Tibial nerve (tissue), 4 donors: ENCODE measurements around the gene RNF146. TPM values are rescaled to one million over a fixed set of nuclear protein-coding genes. Genes with fewer than 3 reads are reported as not detected.
"Not testable (repeated sequence)": the region's sequence is repeated elsewhere in the genome, so short reads cannot be mapped to it uniquely, and the experiment has no call there.

ENCODE experiments used
- DNase-seq, 2 donors: peaks; one replicate each; pipeline ENCODE4 v3.0.0-alpha.2; 2019; ENCODE audit warnings: low spot score in 2 of 2
- H3K27ac ChIP-seq, 4 donors: fragments of 200-600 bp; sonication (generic) in 3 of 4; one replicate each; pipeline ENCODE4 v1.5.1; 2017 to 2019; ENCODE audit warnings: mild to moderate bottlenecking in 1 of 4
- H3K27me3 ChIP-seq, 2 donors: fragments of 200-600 bp; sonication (generic) in 1 of 2; one replicate each; pipeline versions ENCODE4 v1.5.1 to v1.6.0; 2017 to 2019
- H3K36me3 ChIP-seq, 3 donors: fragments of 200-600 bp; sonication (generic); one replicate each; pipeline ENCODE4 v1.5.1; 2018 to 2019
- H3K4me1 ChIP-seq, 4 donors: fragments of 200-600 bp; sonication (generic) in 3 of 4; one replicate each; pipeline ENCODE4 v1.5.1; 2017 to 2019
- H3K4me3 ChIP-seq, 4 donors: fragments of 200-600 bp; sonication (generic) in 3 of 4; one replicate each; pipeline ENCODE4 v1.5.1; 2017 to 2019; ENCODE audit warnings: mild to moderate bottlenecking in 1 of 4, moderate library complexity in 1 of 4
- H3K9me3 ChIP-seq, 4 donors: fragments of 200-600 bp; sonication (generic) in 3 of 4; one replicate each; pipeline ENCODE4 v1.5.1; 2017 to 2019
- CTCF ChIP-seq, 5 experiments: fragments of 200-600 bp in 3 of 5; fragments of 450-650 bp in 2 of 5; sonication (generic) in 3 of 5; IDR thresholded peaks; one replicate each; pipeline ENCODE4 v1.5.1; 2016 to 2019; ENCODE audit warnings: antibody characterized with exemption in 5 of 5, mild to moderate bottlenecking in 3 of 5, moderate library complexity in 2 of 5
- EP300 ChIP-seq, 2 donors: sonication (generic); formaldehyde crosslinking; IDR thresholded peaks; one replicate each; pipeline ENCODE4 v1.6.1; 2017; ENCODE audit warnings: antibody characterized with exemption in 2 of 2, mild to moderate bottlenecking in 1 of 2
- POLR2A ChIP-seq, 2 donors: fragments of 450-650 bp; IDR thresholded peaks; one replicate each; pipeline ENCODE4 v1.6.1; 2017; ENCODE audit warnings: antibody characterized with exemption in 2 of 2, mild to moderate bottlenecking in 2 of 2, moderate library complexity in 2 of 2
- WGBS, 2 donors: methylation state at CpG; one replicate each; pipeline ENCODE4 v1.1.5; 2018; 5-methylcytosine and 5-hydroxymethylcytosine counted together
- total RNA-seq, 4 donors: library from RNA; depleted of rRNA; stranded (reverse); fragments of >200 nt; gene quantifications; one replicate each; pipeline ENCODE4 v1.1.0, GENCODE V29; 2016

The RNF146 gene
- 10 to 100 TPM; 58.5 to 79.1 (median 75.2) TPM for total RNA-seq

- H3K36me3 ChIP-seq: no peaks in the 10 kb centered on the region
- peak within 1 kb of the TSS; percentile 81 to 99 (median 88) for H3K4me3 ChIP-seq
- peak within 1 kb of the TSS; percentile 98 to 100 (median 100) for H3K27ac ChIP-seq
- H3K9me3 ChIP-seq: no peaks in the 10 kb centered on the region
- H3K4me1 ChIP-seq: peaks cover 0 to 43% (median 10%) of the 10 kb centered on the region in 4 donors
- DNase-seq: peak; percentile 71 to 75
- no peaks in the 10 kb centered on the region for H3K27me3 ChIP-seq
- TF ChIP-seq POLR2A (IDR thresholded peaks at IDR 0.05) (no peak), CTCF (IDR thresholded peaks at IDR 0.05) (peak; percentile 77 to 94 (median 81)), EP300 (IDR thresholded peaks at IDR 0.05) (no peak)
- WGBS, 2 donors: 0 to 1% methylated on average over 17 to 40 of the region's 40 CpGs
These were observed at the start of gene RNF146 for GRCh38 chr6:127266178-127266891. RNF146 (plus strand) TSS chr6:127266864; CDS start chr6:127280339, 13,475 bp downstream.

- DNase-seq: peak in 1 of 2 donors; percentile 19
- no peak for TF ChIP-seq EP300 (IDR thresholded peaks at IDR 0.05)
- peak overlapping the region in 1 of 4 donors; percentile 1 for H3K27ac ChIP-seq
- no peaks in the 10 kb centered on the region for H3K27me3 ChIP-seq
- no peaks in the 10 kb centered on the region for H3K9me3 ChIP-seq
- H3K4me1 ChIP-seq: peaks cover 0 to 4% (median 0%) of the 10 kb centered on the region in 4 donors
- WGBS, 2 donors: 64 to 72% methylated on average over 1 of the region's 1 CpG
- no peaks in the 10 kb centered on the region for H3K36me3 ChIP-seq
- H3K4me3 ChIP-seq: no peak overlapping the region
These were observed 46.8 kb upstream of the RNF146 start for GRCh38 chr6:127219869-127220268.

- Histone ChIP-seq H3K4me3 (no peak overlapping the region), H3K27me3 (no peaks in the 10 kb centered on the region), H3K36me3 (no peaks in the 10 kb centered on the region), H3K4me1 (peaks cover 0 to 4% (median 0%) of the 10 kb centered on the region in 4 donors), H3K9me3 (no peaks in the 10 kb centered on the region), H3K27ac (no peak overlapping the region)
- peak in 1 of 2 donors; percentile 16 for DNase-seq
- TF ChIP-seq EP300 (IDR thresholded peaks at IDR 0.05) (peak in 1 of 2 donors; percentile 14), CTCF (IDR thresholded peaks at IDR 0.05) (no peak), POLR2A (IDR thresholded peaks at IDR 0.05) (no peak)
- 51 to 62% methylated on average over 4 of the region's 4 CpGs for WGBS, 2 donors
These were observed 45.5 kb upstream of the RNF146 start for GRCh38 chr6:127221201-127221600.

GRCh38 chr6:127222418-127222817, 44.2 kb upstream of the RNF146 start:
- H3K36me3 ChIP-seq: no peaks in the 10 kb centered on the region
- 80 to 83% methylated on average over 1 of the region's 1 CpG for WGBS, 2 donors
- H3K27me3 ChIP-seq: no peaks in the 10 kb centered on the region
- no peak for DNase-seq
- no peaks in the 10 kb centered on the region for H3K9me3 ChIP-seq
- H3K4me1 ChIP-seq: peaks cover 0 to 4% (median 0%) of the 10 kb centered on the region in 4 donors
- no peak overlapping the region for H3K4me3 ChIP-seq
- no peak for TF ChIP-seq EP300 (IDR thresholded peaks at IDR 0.05)
- no peak for TF ChIP-seq POLR2A (IDR thresholded peaks at IDR 0.05)
- no peak for TF ChIP-seq CTCF (IDR thresholded peaks at IDR 0.05)
- no peak overlapping the region for H3K27ac ChIP-seq

GRCh38 chr6:127225497-127225896, 41.2 kb upstream of the RNF146 start:
- WGBS, 2 donors: 74 to 76% methylated on average over 1 of the region's 1 CpG
- H3K27ac ChIP-seq: no peak overlapping the region
- peaks cover 0 to 4% (median 0%) of the 10 kb centered on the region in 4 donors for H3K4me1 ChIP-seq
- TF ChIP-seq EP300 (IDR thresholded peaks at IDR 0.05): no peak
- no peak for TF ChIP-seq CTCF (IDR thresholded peaks at IDR 0.05)
- TF ChIP-seq POLR2A (IDR thresholded peaks at IDR 0.05): no peak
- peaks cover 0 to 4% (median 2%) of the 10 kb centered on the region in 4 donors for H3K9me3 ChIP-seq
- H3K27me3 ChIP-seq: no peaks in the 10 kb centered on the region
- no peak for DNase-seq
- H3K4me3 ChIP-seq: no peak overlapping the region
- no peaks in the 10 kb centered on the region for H3K36me3 ChIP-seq

- DNase-seq, H3K36me3 ChIP-seq, H3K4me1 ChIP-seq, H3K27ac ChIP-seq, H3K4me3 ChIP-seq, H3K27me3 ChIP-seq: not testable (repeated sequence)
- peaks cover 0 to 45% (median 5%) of the 10 kb centered on the region in 4 donors for H3K9me3 ChIP-seq
- WGBS, 2 donors: 58 to 62% methylated on average over 3 of the region's 3 CpGs
These were observed 32.8 kb upstream of the RNF146 start for GRCh38 chr6:127233819-127234218.
